ENCODE data around the gene CABLES2.

CABLES2 gene

DNA sequence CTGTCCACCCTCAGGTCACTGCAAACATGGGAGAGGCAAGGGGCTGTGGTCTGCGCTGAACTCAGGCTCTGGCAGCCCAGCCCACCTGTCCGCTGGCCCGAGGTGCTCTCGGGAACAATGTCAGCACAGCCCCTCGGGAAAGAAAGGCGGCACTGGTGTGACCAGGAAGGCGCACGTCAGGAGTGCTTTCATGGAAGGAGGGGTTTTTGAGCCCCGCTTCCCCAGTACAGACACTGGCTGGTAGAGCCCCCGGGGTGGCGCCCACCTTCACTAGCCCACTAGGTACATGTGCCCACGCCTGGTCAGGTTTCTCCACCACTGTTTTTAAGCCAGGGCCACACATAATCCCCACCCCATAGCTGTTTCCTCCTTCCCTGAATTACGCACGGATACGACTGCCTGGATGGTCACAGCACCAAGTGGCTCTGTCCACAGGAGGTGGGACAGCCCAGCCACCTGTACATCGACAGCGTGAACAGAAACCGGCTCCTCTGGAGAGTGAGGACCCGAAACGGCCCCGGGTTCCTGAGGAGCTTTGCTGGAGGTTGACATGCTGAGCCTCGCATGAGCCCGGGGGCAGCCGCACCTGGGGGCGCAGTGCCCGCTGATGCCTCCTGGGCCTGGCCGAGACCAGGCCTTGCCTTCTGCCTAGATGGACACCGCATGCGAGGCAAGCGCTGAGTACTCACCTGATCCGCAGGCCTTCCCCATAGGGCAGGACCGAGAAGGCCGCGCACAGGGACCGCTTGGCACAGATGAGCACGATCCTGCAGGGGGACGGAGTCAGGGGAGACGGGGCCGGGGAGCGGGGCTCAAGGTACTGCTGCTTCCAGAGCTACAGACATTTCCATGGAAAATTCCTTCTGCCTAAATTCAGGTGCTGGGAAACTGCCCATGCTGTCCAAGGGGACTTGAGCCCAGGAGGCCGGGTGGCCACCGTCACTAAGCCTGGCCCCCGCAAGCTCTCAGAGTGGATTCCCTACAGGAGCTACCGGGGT lies 12.5 kb downstream of the CABLES2 start:
- Histone ChIP-seq H3F3A (ENCODE audit: control insufficient read depth, insufficient read depth) (peaks cover 12% of the 10 kb centered on the region), H3K36me3 (ENCODE audit: control insufficient read depth, low read length) (peaks cover 23% of the 10 kb centered on the region), H3K27ac (ENCODE audit: low read depth, low read length) (no peak overlapping the region), H3K9me2 (replicated peaks; ENCODE audit: control insufficient read depth, low read length) (no peaks in the 10 kb centered on the region), H3K9me3 (ENCODE audit: control insufficient read depth, insufficient read depth, low read length) (no peaks in the 10 kb centered on the region; the same call in 1 of the 2 replicates), H3K4me3 (ENCODE audit: low read length) (no peak overlapping the region), H3K4me2 (ENCODE audit: low read length) (no peak overlapping the region), H3K27me3 (ENCODE audit: control insufficient read depth, low read length) (no peaks in the 10 kb centered on the region), H3K79me2 (ENCODE audit: control insufficient read depth, low read length) (peaks cover 2% of the 10 kb centered on the region), H3K4me1 (ENCODE audit: control insufficient read depth, low read length) (no peaks in the 10 kb centered on the region), H4K20me1 (ENCODE audit: control insufficient read depth, insufficient read depth, low read depth, low read length) (no peaks in the 10 kb centered on the region)
- TF ChIP-seq, protein P1, sequence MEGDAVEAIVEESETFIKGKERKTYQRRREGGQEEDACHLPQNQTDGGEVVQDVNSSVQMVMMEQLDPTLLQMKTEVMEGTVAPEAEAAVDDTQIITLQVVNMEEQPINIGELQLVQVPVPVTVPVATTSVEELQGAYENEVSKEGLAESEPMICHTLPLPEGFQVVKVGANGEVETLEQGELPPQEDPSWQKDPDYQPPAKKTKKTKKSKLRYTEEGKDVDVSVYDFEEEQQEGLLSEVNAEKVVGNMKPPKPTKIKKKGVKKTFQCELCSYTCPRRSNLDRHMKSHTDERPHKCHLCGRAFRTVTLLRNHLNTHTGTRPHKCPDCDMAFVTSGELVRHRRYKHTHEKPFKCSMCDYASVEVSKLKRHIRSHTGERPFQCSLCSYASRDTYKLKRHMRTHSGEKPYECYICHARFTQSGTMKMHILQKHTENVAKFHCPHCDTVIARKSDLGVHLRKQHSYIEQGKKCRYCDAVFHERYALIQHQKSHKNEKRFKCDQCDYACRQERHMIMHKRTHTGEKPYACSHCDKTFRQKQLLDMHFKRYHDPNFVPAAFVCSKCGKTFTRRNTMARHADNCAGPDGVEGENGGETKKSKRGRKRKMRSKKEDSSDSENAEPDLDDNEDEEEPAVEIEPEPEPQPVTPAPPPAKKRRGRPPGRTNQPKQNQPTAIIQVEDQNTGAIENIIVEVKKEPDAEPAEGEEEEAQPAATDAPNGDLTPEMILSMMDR (IDR thresholded peaks at IDR 0.05; ENCODE audit: low read depth, low read length, poor library complexity, severe bottlenecking) = no peak
- no peak for TF ChIP-seq EZH2phosphoT487 (IDR thresholded peaks at IDR 0.05; ENCODE audit: borderline replicate concordance, low read length)

DNA sequence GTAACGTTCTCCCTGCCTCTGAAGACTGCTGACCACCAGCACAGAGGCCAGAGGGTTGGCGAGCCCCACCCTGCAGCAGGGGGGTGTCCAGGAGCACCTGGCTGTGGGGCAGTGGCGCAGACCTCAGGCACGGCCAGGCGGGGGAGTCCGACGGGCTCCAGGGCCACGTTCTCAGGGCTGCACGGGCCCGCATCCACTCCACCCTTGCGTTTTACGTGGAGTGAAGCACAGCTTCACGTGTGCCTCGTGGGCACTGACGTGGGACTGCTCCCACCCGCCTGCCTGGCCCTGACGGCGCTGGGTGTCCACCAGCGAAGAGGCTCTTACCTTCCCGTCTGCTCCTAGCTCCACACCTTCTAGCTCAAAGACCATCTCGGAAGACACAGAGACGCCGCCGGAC lies 13.3 kb downstream of the CABLES2 start:
- no peak overlapping the region for H3K27ac ChIP-seq (ENCODE audit: low read depth, low read length)
- no peaks in the 10 kb centered on the region; the same call in 1 of the 2 replicates for H4K20me1 ChIP-seq (ENCODE audit: control insufficient read depth, insufficient read depth, low read depth, low read length)
- H3K9me2 ChIP-seq (replicated peaks; ENCODE audit: control insufficient read depth, low read length) = no peaks in the 10 kb centered on the region
- H3F3A ChIP-seq (ENCODE audit: control insufficient read depth, insufficient read depth) = peaks cover 19% of the 10 kb centered on the region
- H3K36me3 ChIP-seq (ENCODE audit: control insufficient read depth, low read length) = peaks cover 30% of the 10 kb centered on the region
- peaks cover 9% of the 10 kb centered on the region for H3K79me2 ChIP-seq (ENCODE audit: control insufficient read depth, low read length)
- TF ChIP-seq, protein P1 (IDR thresholded peaks at IDR 0.05; ENCODE audit: low read depth, low read length, poor library complexity, severe bottlenecking) = no peak
- no peak for TF ChIP-seq EZH2phosphoT487 (IDR thresholded peaks at IDR 0.05; ENCODE audit: borderline replicate concordance, low read length)
- peaks cover under 1% of the 10 kb centered on the region; the same call in 1 of the 2 replicates for H3K4me1 ChIP-seq (ENCODE audit: control insufficient read depth, low read length)
- no peaks in the 10 kb centered on the region for H3K27me3 ChIP-seq (ENCODE audit: control insufficient read depth, low read length)
- H3K4me3 ChIP-seq (ENCODE audit: low read length) = no peak overlapping the region
- H3K4me2 ChIP-seq (ENCODE audit: low read length) = no peak overlapping the region
- no peaks in the 10 kb centered on the region; the same call in 1 of the 2 replicates for H3K9me3 ChIP-seq (ENCODE audit: control insufficient read depth, insufficient read depth, low read length)

DNA sequence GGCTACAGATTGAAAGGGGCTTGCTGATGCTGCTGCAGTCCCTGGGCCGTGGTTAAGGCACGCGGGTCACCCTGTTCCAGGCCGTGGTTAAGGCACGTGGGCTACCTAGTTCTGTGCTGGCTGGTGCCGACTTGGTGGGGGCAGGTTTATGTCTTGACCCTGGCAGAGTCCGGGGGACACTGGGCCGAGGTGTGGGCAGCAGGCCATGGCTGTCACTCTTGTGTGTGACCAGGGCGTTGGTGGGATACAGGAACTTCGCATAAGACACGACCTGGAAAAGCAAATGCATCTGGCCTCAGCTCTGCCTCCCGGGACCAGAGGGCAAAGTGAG lies 13.8 kb downstream of the CABLES2 start:
- Histone ChIP-seq H3K4me2 (ENCODE audit: low read length) (no peak overlapping the region), H3K27me3 (ENCODE audit: control insufficient read depth, low read length) (no peaks in the 10 kb centered on the region), H4K20me1 (ENCODE audit: control insufficient read depth, insufficient read depth, low read depth, low read length) (peaks cover 2% of the 10 kb centered on the region; the same call in 1 of the 2 replicates), H3K4me3 (ENCODE audit: low read length) (no peak overlapping the region), H3F3A (ENCODE audit: control insufficient read depth, insufficient read depth) (peaks cover 24% of the 10 kb centered on the region), H3K36me3 (ENCODE audit: control insufficient read depth, low read length) (peaks cover 35% of the 10 kb centered on the region), H3K9me3 (ENCODE audit: control insufficient read depth, insufficient read depth, low read length) (no peaks in the 10 kb centered on the region; the same call in 1 of the 2 replicates), H3K4me1 (ENCODE audit: control insufficient read depth, low read length) (peaks cover 6% of the 10 kb centered on the region), H3K27ac (ENCODE audit: low read depth, low read length) (no peak overlapping the region), H3K9me2 (replicated peaks; ENCODE audit: control insufficient read depth, low read length) (no peaks in the 10 kb centered on the region), H3K79me2 (ENCODE audit: control insufficient read depth, low read length) (peaks cover 15% of the 10 kb centered on the region)
- no peak for TF ChIP-seq EZH2phosphoT487 (IDR thresholded peaks at IDR 0.05; ENCODE audit: borderline replicate concordance, low read length)
- TF ChIP-seq, protein P1 (IDR thresholded peaks at IDR 0.05; ENCODE audit: low read depth, low read length, poor library complexity, severe bottlenecking) = no peak
